Vagina (tissue), 2 donors: ENCODE data around the gene UBAP2L. TPM values are rescaled to one million over a fixed set of nuclear protein-coding genes. Genes with fewer than 3 reads are reported as not detected.

Source experiments
- DNase-seq, 2 donors: peaks; one replicate each; pipeline ENCODE4 v3.0.0-alpha.2; 2017; ENCODE audit errors: extremely low spot score in 2 of 2
- H3K27ac ChIP-seq: fragments of 200-600 bp; sonication (generic); one replicate; pipeline ENCODE4 v1.5.1; 2019
- H3K27me3 ChIP-seq: fragments of 200-600 bp; sonication (generic); one replicate; pipeline ENCODE4 v1.5.1; 2019
- H3K36me3 ChIP-seq, 2 donors: fragments of 200-600 bp; sonication (generic); one replicate each; pipeline ENCODE4 v1.5.1; 2017 to 2019
- H3K4me1 ChIP-seq: fragments of 200-600 bp; sonication (generic); one replicate; pipeline ENCODE4 v1.5.1; 2019
- H3K4me3 ChIP-seq, 2 donors: fragments of 200-600 bp; sonication (generic); 1 replicate in 1 of 2; 2 replicates in 1 of 2; pipeline ENCODE4 v1.5.1; 2016 to 2019
- H3K9me3 ChIP-seq: fragments of 200-600 bp; sonication (generic); one replicate; pipeline ENCODE4 v1.5.1; 2019
- CTCF ChIP-seq, 3 experiments: fragments of 450-650 bp in 2 of 3; fragments of 200-600 bp in 1 of 3; sonication (generic) in 1 of 3; IDR thresholded peaks; one replicate each; pipeline ENCODE4 v1.5.1; 2017 to 2019; ENCODE audit warnings: antibody characterized with exemption in 3 of 3, mild to moderate bottlenecking in 2 of 3, moderate library complexity in 2 of 3
- POLR2A ChIP-seq, 2 donors: fragments of 450-650 bp; IDR thresholded peaks; one replicate each; pipeline ENCODE4 v1.6.1; 2017; ENCODE audit warnings: antibody characterized with exemption in 2 of 2, mild to moderate bottlenecking in 2 of 2, moderate library complexity in 2 of 2
- POLR2AphosphoS5 ChIP-seq, 2 donors: sonication (generic); formaldehyde crosslinking; IDR thresholded peaks; one replicate each; pipeline ENCODE4 v1.9.0; 2017; ENCODE audit warnings: antibody characterized with exemption in 2 of 2, mild to moderate bottlenecking in 2 of 2, low read depth in 1 of 2; ENCODE audit not compliant: insufficient read depth in 1 of 2
- intact Hi-C: fragments of 100-400 bp; cut with DNase I; formaldehyde crosslinking; loops from one replicate; pipeline ENCODE4 v1.15.1; 2023
- total RNA-seq: library from RNA; depleted of rRNA; stranded (reverse); fragments of >200 nt; gene quantifications from one replicate; pipeline ENCODE4 v1.2.3, GENCODE V29; 2016

The UBAP2L gene
- total RNA-seq, 1 donor from 2014 or later, result 75.9 TPM

GRCh38 chr1:154263465-154264332, 42.9 kb downstream of the UBAP2L start:
- intact Hi-C loops, result no loop called here
- TF ChIP-seq POLR2A (IDR thresholded peaks at IDR 0.05) (no peak), CTCF (IDR thresholded peaks at IDR 0.05) (no peak), POLR2AphosphoS5 (IDR thresholded peaks at IDR 0.05; ENCODE audit: insufficient read depth in 1 of 2, low read depth in 1 of 2) (no peak)
- no peak overlapping the region for H3K27ac ChIP-seq
- no peaks in the 10 kb centered on the region for H3K27me3 ChIP-seq
- H3K9me3 ChIP-seq, result no peaks in the 10 kb centered on the region
- H3K4me3 ChIP-seq, result no peak overlapping the region
- no peaks in the 10 kb centered on the region for H3K4me1 ChIP-seq
- DNase-seq, result no peak
- H3K36me3 ChIP-seq, result peaks cover 3 to 71% of the 10 kb centered on the region in 2 donors

GRCh38 chr1:154264454-154264853, 43.7 kb downstream of the UBAP2L start:
- no peaks in the 10 kb centered on the region for H3K9me3 ChIP-seq
- H3K27me3 ChIP-seq, result no peaks in the 10 kb centered on the region
- H3K4me1 ChIP-seq, result no peaks in the 10 kb centered on the region
- DNase-seq, result no peak
- H3K27ac ChIP-seq, result no peak overlapping the region
- intact Hi-C loops, result no loop called here
- no peak for TF ChIP-seq POLR2AphosphoS5 (IDR thresholded peaks at IDR 0.05; ENCODE audit: insufficient read depth in 1 of 2, low read depth in 1 of 2)
- no peak for TF ChIP-seq CTCF (IDR thresholded peaks at IDR 0.05)
- no peak for TF ChIP-seq POLR2A (IDR thresholded peaks at IDR 0.05)
- H3K36me3 ChIP-seq, result peaks cover 0 to 71% of the 10 kb centered on the region in 2 donors
- no peak overlapping the region for H3K4me3 ChIP-seq

GRCh38 chr1:154265586-154265985, 44.8 kb downstream of the UBAP2L start:
- H3K27ac ChIP-seq, result no peak overlapping the region
- H3K36me3 ChIP-seq, result peaks cover 0 to 65% of the 10 kb centered on the region in 2 donors
- intact Hi-C loops, result no loop called here
- no peaks in the 10 kb centered on the region for H3K4me1 ChIP-seq
- TF ChIP-seq CTCF (IDR thresholded peaks at IDR 0.05) (no peak), POLR2AphosphoS5 (IDR thresholded peaks at IDR 0.05; ENCODE audit: insufficient read depth in 1 of 2, low read depth in 1 of 2) (no peak), POLR2A (IDR thresholded peaks at IDR 0.05) (no peak)
- no peak for DNase-seq
- H3K9me3 ChIP-seq, result no peaks in the 10 kb centered on the region
- H3K27me3 ChIP-seq, result no peaks in the 10 kb centered on the region
- H3K4me3 ChIP-seq, result no peak overlapping the region

- TF ChIP-seq POLR2AphosphoS5 (IDR thresholded peaks at IDR 0.05; ENCODE audit: insufficient read depth in 1 of 2, low read depth in 1 of 2) (no peak), CTCF (IDR thresholded peaks at IDR 0.05) (no peak), POLR2A (IDR thresholded peaks at IDR 0.05) (no peak)
- Histone ChIP-seq H3K9me3 (no peaks in the 10 kb centered on the region), H3K36me3 (peaks cover 0 to 47% of the 10 kb centered on the region in 2 donors), H3K27ac (no peak overlapping the region), H3K4me1 (peaks cover 20% of the 10 kb centered on the region), H3K4me3 (no peak overlapping the region), H3K27me3 (no peaks in the 10 kb centered on the region)
- DNase-seq, result no peak
- intact Hi-C loops, result no loop called here
These were observed 50.1 kb downstream of the UBAP2L start for GRCh38 chr1:154270833-154271232.
